ENCODE data around the gene FADS3. TPM values are rescaled to one million over a fixed set of nuclear protein-coding genes. Genes with fewer than 3 reads are reported as not detected.

The FADS3 gene
- polyA plus RNA-seq, 1 donor from 2014 or later, result 21.8 TPM

GRCh38 chr11:61907871-61908729 is 16.8 kb upstream of the FADS3 start:
- H3K27ac Mint-ChIP-seq, result peak overlapping the region in 1 of 3 donors; percentile 52
- H3K9me3 Mint-ChIP-seq, result no peaks in the 10 kb centered on the region
- H3K4me3 Mint-ChIP-seq, result no peak overlapping the region
- H3K4me1 Mint-ChIP-seq, result no peaks in the 10 kb centered on the region
- peaks cover 8% of the 10 kb centered on the region for H3K27me3 Mint-ChIP-seq
- no peaks in the 10 kb centered on the region for H3K36me3 Mint-ChIP-seq

- Mint-ChIP-seq H3K27ac (no peak overlapping the region), H3K4me1 (no peaks in the 10 kb centered on the region), H3K36me3 (no peaks in the 10 kb centered on the region), H3K4me3 (no peak overlapping the region), H3K9me3 (no peaks in the 10 kb centered on the region), H3K27me3 (peaks cover 9% of the 10 kb centered on the region)
These were observed 15.9 kb upstream of the FADS3 start for GRCh38 chr11:61907282-61907681.

GRCh38 chr11:61906522-61906909 is 15.2 kb upstream of the FADS3 start:
- Mint-ChIP-seq H3K36me3 (no peaks in the 10 kb centered on the region), H3K4me1 (no peaks in the 10 kb centered on the region), H3K9me3 (no peaks in the 10 kb centered on the region), H3K27ac (no peak overlapping the region), H3K4me3 (no peak overlapping the region), H3K27me3 (peaks cover 9% of the 10 kb centered on the region)

- H3K36me3 Mint-ChIP-seq, result no peaks in the 10 kb centered on the region
- no peaks in the 10 kb centered on the region for H3K4me1 Mint-ChIP-seq
- H3K4me3 Mint-ChIP-seq, result no peak overlapping the region
- H3K27ac Mint-ChIP-seq, result no peak overlapping the region
- peaks cover 9% of the 10 kb centered on the region for H3K27me3 Mint-ChIP-seq
- no peaks in the 10 kb centered on the region for H3K9me3 Mint-ChIP-seq
These were observed 14.6 kb upstream of the FADS3 start for GRCh38 chr11:61905801-61906521.

GRCh38 chr11:61905067-61905696 is 13.8 kb upstream of the FADS3 start:
- H3K9me3 Mint-ChIP-seq, result no peaks in the 10 kb centered on the region
- H3K4me1 Mint-ChIP-seq, result no peaks in the 10 kb centered on the region
- H3K27ac Mint-ChIP-seq, result no peak overlapping the region
- no peaks in the 10 kb centered on the region for H3K36me3 Mint-ChIP-seq
- peaks cover 9% of the 10 kb centered on the region for H3K27me3 Mint-ChIP-seq
- no peak overlapping the region for H3K4me3 Mint-ChIP-seq

GRCh38 chr11:61904539-61905048 is 13.2 kb upstream of the FADS3 start:
- Mint-ChIP-seq H3K4me1 (no peaks in the 10 kb centered on the region), H3K9me3 (no peaks in the 10 kb centered on the region), H3K36me3 (no peaks in the 10 kb centered on the region), H3K27me3 (peaks cover 9% of the 10 kb centered on the region), H3K27ac (peak overlapping the region in 1 of 3 donors; percentile 53), H3K4me3 (no peak overlapping the region)

- Mint-ChIP-seq H3K9me3 (no peaks in the 10 kb centered on the region), H3K4me1 (peaks cover 5 to 6% (median 6%) of the 10 kb centered on the region in 3 donors), H3K4me3 (no peak overlapping the region), H3K36me3 (no peaks in the 10 kb centered on the region), H3K27ac (peak overlapping the region in 1 of 3 donors; percentile 53), H3K27me3 (peaks cover 9% of the 10 kb centered on the region)
These were observed 12.5 kb upstream of the FADS3 start for GRCh38 chr11:61903845-61904244.

GRCh38 chr11:61902313-61902712 is 11.0 kb upstream of the FADS3 start:
- Mint-ChIP-seq H3K4me1 (peaks cover 5 to 9% (median 9%) of the 10 kb centered on the region in 3 donors), H3K9me3 (no peaks in the 10 kb centered on the region), H3K27ac (peak overlapping the region in 1 of 3 donors; percentile 39)

GRCh38 chr11:61901397-61901796 is 10.1 kb upstream of the FADS3 start:
- Mint-ChIP-seq H3K9me3 (no peaks in the 10 kb centered on the region), H3K27ac (no peak overlapping the region), H3K4me3 (no peak overlapping the region)

More at GRCh38 chr11:61902313-61902712, 11.0 kb upstream of the FADS3 start:
- no peak overlapping the region for H3K4me3 Mint-ChIP-seq
- H3K36me3 Mint-ChIP-seq, result no peaks in the 10 kb centered on the region
- H3K27me3 Mint-ChIP-seq, result peaks cover 9% of the 10 kb centered on the region

GRCh38 chr11:61900251-61900650 is 8.9 kb upstream of the FADS3 start:
- peaks cover 9% of the 10 kb centered on the region for H3K27me3 Mint-ChIP-seq
- no peaks in the 10 kb centered on the region for H3K36me3 Mint-ChIP-seq
- peaks cover 5 to 9% (median 9%) of the 10 kb centered on the region in 3 donors for H3K4me1 Mint-ChIP-seq
- no peaks in the 10 kb centered on the region for H3K9me3 Mint-ChIP-seq
- H3K4me3 Mint-ChIP-seq, result no peak overlapping the region
- H3K27ac Mint-ChIP-seq, result peak overlapping the region in 1 of 3 donors; percentile 19

More at GRCh38 chr11:61901397-61901796, 10.1 kb upstream of the FADS3 start:
- no peaks in the 10 kb centered on the region for H3K36me3 Mint-ChIP-seq
- H3K4me1 Mint-ChIP-seq, result peaks cover 5 to 9% (median 9%) of the 10 kb centered on the region in 3 donors
- peaks cover 9% of the 10 kb centered on the region for H3K27me3 Mint-ChIP-seq

GRCh38 chr11:61899146-61899841 is 7.9 kb upstream of the FADS3 start:
- H3K9me3 Mint-ChIP-seq, result no peaks in the 10 kb centered on the region
- H3K27me3 Mint-ChIP-seq, result peaks cover 5% of the 10 kb centered on the region
- H3K27ac Mint-ChIP-seq, result peak overlapping the region; percentile 33 to 72 (median 49)
- H3K36me3 Mint-ChIP-seq, result no peaks in the 10 kb centered on the region
- peaks cover 5 to 9% (median 9%) of the 10 kb centered on the region in 3 donors for H3K4me1 Mint-ChIP-seq
- H3K4me3 Mint-ChIP-seq, result peak overlapping the region in 2 of 4 donors; percentile 18 to 70

GRCh38 chr11:61898247-61898582 is 6.9 kb upstream of the FADS3 start:
- Mint-ChIP-seq H3K9me3 (no peaks in the 10 kb centered on the region), H3K27ac (no peak overlapping the region), H3K27me3 (peaks cover 2% of the 10 kb centered on the region), H3K4me3 (peak overlapping the region in 1 of 4 donors; percentile 17), H3K4me1 (peaks cover 5 to 12% (median 9%) of the 10 kb centered on the region in 3 donors), H3K36me3 (no peaks in the 10 kb centered on the region)

- peaks cover 6 to 13% (median 9%) of the 10 kb centered on the region in 3 donors for H3K4me1 Mint-ChIP-seq
- no peaks in the 10 kb centered on the region for H3K9me3 Mint-ChIP-seq
- no peaks in the 10 kb centered on the region for H3K36me3 Mint-ChIP-seq
- no peaks in the 10 kb centered on the region for H3K27me3 Mint-ChIP-seq
- H3K27ac Mint-ChIP-seq, result no peak overlapping the region
- H3K4me3 Mint-ChIP-seq, result no peak overlapping the region
These were observed 6.3 kb upstream of the FADS3 start for GRCh38 chr11:61897387-61898246.

Data from IgD-negative memory B cell (primary cell).